ENCODE data around the gene FAIM.

The FAIM gene

GRCh38 chr3:138642226-138642926 lies 33.8 kb downstream of the FAIM start:
- TF ChIP-seq CTCF (IDR thresholded peaks at IDR 0.05; ENCODE audit: insufficient read depth, low read depth, low read length, missing control alignments): no peak
- H3K4me3 ChIP-seq (ENCODE audit: low read length): no peak overlapping the region
- no peak for DNase-seq (ENCODE audit: low read depth)

- DNase-seq (ENCODE audit: low read depth): no peak
- TF ChIP-seq CTCF (IDR thresholded peaks at IDR 0.05; ENCODE audit: insufficient read depth, low read depth, low read length, missing control alignments): no peak
- no peak overlapping the region for H3K4me3 ChIP-seq (ENCODE audit: low read length)
These were observed 34.3 kb downstream of the FAIM start for GRCh38 chr3:138642927-138643253.

GRCh38 chr3:138646008-138646407 lies 37.4 kb downstream of the FAIM start:
- H3K4me3 ChIP-seq (ENCODE audit: low read length): no peak overlapping the region
- TF ChIP-seq CTCF (IDR thresholded peaks at IDR 0.05; ENCODE audit: insufficient read depth, low read depth, low read length, missing control alignments): no peak
- no peak for DNase-seq (ENCODE audit: low read depth)

GRCh38 chr3:138646513-138646912 lies 37.9 kb downstream of the FAIM start:
- no peak for TF ChIP-seq CTCF (IDR thresholded peaks at IDR 0.05; ENCODE audit: insufficient read depth, low read depth, low read length, missing control alignments)
- no peak for DNase-seq (ENCODE audit: low read depth)
- no peak overlapping the region for H3K4me3 ChIP-seq (ENCODE audit: low read length)

GRCh38 chr3:138649134-138649533 lies 40.6 kb downstream of the FAIM start:
- no peak for TF ChIP-seq CTCF (IDR thresholded peaks at IDR 0.05; ENCODE audit: insufficient read depth, low read depth, low read length, missing control alignments)
- no peak for DNase-seq (ENCODE audit: low read depth)
- no peak overlapping the region for H3K4me3 ChIP-seq (ENCODE audit: low read length)

- DNase-seq (ENCODE audit: low read depth): no peak
- no peak for TF ChIP-seq CTCF (IDR thresholded peaks at IDR 0.05; ENCODE audit: insufficient read depth, low read depth, low read length, missing control alignments)
- H3K4me3 ChIP-seq (ENCODE audit: low read length): no peak overlapping the region
These were observed 45.0 kb downstream of the FAIM start for GRCh38 chr3:138653567-138653966.

- no peak for TF ChIP-seq CTCF (IDR thresholded peaks at IDR 0.05; ENCODE audit: insufficient read depth, low read depth, low read length, missing control alignments)
- no peak for DNase-seq (ENCODE audit: low read depth)
- no peak overlapping the region for H3K4me3 ChIP-seq (ENCODE audit: low read length)
These were observed 48.9 kb downstream of the FAIM start for GRCh38 chr3:138657508-138657907.

All from epithelial cell of esophagus (primary cell).